Measurements from ENCODE around the gene ADGRV1. TPM values are rescaled to one million over a fixed set of nuclear protein-coding genes. Genes with fewer than 3 reads are reported as not detected.
A peak's percentile ranks its signal among the peaks of the same experiment; 100 is the strongest.
"Not testable (repeated sequence)": the region's sequence is repeated elsewhere in the genome, so short reads cannot be mapped to it uniquely, and the experiment has no call there.

ADGRV1 gene
- total RNA-seq, 1 experiment from 2014 or later: 0.18 TPM

DNA sequence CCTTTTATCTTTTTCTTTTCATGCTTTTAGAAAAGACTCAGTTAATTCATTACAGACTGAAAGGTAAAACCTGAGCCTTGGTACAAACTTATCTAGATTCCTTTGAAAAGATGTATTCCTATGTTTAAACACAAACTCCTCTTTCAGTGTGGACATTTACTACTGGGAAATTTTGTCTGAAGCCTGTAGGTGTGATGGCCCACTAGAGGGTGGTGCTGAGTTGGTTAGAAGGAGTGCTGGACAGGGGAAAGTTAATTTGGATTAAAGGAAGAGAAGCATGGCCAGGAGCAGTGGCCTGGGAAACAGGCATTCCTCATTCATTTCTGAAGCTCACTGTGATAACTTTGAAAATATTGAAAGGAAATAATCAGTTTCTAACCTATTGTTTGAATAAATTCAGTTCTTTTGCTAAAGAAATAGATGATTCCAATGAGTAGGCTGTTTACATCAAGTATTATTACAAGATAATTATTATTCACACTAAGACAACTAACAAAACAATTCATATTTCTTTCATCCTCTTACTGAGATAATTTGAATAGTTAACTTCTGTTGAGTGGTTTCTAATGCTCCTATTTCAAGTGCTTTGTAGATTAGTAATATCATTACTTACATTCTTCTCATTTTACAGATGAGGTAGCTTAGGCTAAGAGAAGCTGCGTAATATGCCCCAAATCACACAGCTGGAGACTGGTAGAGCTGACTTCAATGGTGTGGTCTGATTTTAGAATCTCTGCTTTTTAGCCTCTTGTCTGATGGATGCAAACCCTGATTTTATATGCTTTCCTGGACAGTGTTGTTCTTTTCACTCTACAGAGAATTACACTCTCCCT, 150.9 kb downstream of the ADGRV1 start:
- DNase-seq (ENCODE audit: low spot score): peak; percentile 52

DNA sequence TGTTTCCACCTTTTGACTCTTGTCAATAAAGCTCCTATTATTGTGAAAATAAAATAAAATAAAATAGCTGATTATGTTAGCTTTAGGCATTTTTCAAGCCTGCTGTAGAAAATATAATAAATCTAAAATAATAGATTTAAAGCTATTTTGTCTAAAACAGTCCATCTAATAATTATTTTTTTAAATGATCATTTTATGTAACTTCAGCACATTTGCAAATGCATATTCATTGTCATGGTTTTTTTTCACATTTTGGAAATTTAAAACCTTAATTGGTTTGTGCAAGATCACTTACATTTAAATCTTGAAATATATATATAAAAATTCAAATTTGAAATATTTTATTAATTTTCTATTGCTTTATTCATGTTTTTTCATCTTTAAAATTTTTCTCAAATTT, 159.8 kb downstream of the ADGRV1 start:
- no peak for DNase-seq (ENCODE audit: low spot score)

DNA sequence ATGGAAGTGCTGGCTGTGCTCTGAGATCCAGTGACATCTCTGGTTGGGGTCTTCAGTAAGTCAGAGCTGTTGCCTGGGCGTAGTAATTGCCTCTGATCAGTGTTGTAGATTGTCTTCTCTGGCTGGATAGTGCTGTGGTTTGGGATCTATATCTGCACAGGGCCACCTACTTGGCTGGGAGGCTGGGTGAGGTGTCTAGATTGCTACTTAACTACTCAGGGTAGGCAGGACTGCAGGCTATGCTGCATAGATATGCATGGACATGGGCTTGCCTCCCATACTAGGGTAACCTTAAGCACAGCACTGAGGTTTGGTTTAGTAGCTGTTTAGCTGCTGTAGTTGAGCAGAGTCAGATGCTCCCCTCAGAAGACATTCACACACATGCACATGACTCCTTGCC, 181.0 kb downstream of the ADGRV1 start:
- DNase-seq (ENCODE audit: low spot score): no peak

DNA sequence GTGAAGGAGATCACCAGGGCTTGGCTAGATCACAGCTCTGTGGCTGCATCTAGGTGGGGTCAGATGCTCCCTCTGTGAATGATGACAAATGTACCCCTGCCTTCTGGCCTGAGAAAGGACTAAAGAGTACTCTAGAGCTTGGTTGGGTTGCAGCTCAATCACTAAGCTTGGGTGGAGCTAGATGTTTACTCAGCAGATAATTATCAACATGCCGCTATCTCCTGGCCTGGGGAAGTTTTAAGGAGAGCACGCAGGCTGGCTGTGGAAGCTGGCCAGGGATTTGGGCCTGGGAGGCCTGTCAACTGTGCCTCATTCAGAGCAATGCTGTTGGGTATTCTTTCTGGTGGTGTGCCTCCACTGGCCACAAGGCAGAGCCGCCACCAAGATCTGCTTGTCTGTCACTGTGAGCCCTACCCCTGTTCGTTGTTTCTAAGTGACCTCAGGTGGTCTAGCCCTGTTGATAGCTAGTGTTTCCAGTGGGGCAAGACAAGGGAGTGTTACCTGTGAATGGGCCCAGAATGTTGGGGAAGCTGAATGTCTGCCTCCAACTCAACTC, 181.7 kb downstream of the ADGRV1 start:
- DNase-seq (ENCODE audit: low spot score): no peak

DNA sequence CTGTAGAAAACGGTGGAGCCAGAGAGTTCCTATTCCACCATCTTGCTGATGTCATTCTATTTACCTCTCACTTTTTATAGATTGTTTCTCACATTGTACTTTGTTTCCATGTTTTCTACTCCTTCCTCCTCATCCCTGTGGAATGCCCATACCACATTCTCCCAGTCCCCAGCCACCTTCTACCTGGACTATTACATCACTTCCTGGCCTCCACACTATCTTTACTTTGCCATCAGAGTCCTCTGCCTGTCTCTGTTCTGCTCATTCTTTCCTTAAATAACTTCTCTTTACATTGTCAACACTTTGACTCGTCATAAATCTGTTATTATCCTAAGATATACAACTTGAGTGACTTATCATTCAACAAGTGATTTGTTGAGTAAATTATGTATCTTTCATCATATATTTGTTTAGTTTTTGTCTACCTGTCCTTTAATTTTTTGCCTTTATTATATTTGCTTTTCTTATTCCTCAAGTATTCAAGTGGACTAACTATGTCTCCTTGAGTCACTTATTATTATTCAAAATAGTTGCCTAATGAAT, 182.5 kb downstream of the ADGRV1 start:
- DNase-seq (ENCODE audit: low spot score): no peak

DNA sequence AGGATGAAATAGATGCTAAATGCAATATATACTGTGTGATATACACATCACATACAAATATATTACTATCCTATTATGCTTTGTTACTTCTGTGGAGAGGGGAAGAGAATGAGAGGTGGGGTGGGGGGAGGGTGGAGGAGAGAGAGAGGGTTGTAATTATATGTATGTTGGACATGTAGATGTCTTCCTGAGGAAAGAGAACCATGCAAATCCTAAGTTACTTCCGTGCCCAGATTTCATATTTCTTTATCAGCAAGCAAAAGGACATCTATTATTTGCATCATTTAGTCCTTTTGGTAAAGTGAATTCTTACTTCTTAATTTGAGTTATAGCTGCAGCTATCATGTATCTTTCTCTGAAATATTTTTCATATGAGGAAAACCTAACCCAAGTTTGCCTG, 187.5 kb downstream of the ADGRV1 start:
- no peak for DNase-seq (ENCODE audit: low spot score)

DNA sequence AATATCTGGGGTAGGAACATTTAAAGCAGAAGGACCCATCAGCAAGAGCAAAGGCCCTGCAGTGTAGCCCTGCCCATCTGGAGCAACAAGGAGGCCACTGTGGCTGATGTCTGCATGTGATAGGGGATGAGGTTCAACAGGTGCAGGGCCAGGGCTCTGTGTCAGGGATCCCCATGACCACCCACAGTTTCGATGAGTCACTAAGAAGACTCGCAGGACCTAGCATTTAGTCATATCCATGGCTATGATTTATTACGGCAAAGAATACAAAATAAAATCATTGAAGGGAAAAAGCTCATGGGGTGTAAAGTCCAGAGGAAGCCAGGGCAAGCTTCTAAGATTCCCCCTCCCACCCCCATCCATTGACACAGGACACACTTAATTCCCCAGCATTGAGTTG, 188.6 kb downstream of the ADGRV1 start:
- DNase-seq (ENCODE audit: low spot score): peak; percentile 41

DNA sequence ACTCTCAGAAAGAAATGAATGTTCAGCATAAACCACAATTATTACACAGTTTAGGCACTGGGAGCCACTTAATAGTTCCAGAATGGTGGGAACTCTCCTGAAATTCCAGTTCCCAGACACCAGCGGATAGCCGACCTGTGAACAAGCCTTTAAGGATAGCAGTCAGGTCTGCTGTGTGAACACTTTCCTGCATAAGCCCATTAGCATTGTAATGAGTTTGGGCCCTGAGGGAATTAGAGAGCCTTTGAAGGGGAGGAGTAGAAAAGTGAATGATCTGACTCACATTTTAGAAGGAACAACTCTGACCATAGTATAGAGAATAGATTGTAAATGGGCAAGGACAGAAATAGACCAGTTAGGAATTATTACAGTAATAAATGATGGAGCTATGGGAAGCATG, 189.1 kb downstream of the ADGRV1 start:
- DNase-seq (ENCODE audit: low spot score): no peak

DNA sequence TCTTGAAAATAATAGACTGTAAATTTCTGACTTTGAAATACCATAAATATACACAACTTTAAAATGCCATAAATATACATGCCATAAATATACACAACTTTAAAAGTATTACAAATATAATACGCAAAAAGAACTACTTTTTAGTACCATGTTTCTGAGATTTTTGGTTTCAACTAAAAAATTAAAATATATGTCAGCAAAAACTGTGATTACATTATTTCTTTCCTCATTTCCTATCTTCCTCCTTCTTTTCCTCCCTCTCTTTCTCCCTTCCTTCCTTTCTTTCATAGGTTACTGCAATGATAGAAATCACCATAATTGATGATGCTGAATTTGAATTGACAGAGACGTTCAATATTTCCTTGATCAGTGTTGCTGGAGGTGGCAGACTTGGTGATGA, 200.5 kb downstream of the ADGRV1 start:
- no peak for DNase-seq (ENCODE audit: low spot score)

DNA sequence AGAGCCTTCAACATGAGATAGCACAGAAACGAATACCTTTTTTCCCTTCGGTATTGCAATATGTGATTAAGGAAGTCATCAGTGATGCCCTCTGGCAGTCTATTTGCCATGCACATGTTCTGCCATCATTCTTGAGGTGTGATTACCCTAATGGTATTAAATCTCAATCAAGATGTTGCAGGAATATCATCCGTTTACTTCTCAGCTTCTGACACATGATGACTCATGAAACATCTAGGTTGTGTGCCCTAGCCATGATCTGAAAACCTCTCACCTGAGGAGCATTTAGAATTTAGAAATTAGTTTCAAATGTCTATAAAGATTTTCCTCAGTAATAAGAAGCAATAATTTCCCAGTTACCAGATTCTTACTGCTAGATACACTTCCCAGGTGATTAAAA, 209.1 kb downstream of the ADGRV1 start:
- no peak for DNase-seq (ENCODE audit: low spot score)

DNA sequence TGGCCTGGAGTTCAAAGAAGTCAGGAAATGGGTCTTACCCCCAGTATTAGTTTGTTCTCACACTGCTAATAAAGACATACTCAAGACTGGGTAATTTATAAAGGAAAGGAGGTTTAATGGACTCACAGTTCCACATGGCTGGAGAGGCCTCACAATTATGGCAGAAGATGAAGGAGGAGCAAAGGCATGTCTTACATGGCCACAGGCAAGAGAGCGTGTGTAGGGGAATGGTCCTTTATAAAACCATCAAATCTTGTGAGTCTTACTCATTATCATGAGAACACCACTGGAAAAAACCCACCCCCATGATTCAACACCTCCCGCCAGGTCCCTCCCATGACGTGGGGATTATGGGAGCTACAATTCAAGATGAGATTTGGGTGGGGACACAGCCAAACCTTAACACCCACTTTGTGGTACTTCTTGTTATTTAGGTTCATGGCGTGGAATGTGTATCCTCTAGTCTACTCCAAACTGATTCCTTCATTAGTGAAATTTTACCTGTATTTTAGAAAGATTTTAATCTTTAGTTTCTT, 211.5 kb downstream of the ADGRV1 start:
- not testable (repeated sequence) for DNase-seq (ENCODE audit: low spot score)

DNA sequence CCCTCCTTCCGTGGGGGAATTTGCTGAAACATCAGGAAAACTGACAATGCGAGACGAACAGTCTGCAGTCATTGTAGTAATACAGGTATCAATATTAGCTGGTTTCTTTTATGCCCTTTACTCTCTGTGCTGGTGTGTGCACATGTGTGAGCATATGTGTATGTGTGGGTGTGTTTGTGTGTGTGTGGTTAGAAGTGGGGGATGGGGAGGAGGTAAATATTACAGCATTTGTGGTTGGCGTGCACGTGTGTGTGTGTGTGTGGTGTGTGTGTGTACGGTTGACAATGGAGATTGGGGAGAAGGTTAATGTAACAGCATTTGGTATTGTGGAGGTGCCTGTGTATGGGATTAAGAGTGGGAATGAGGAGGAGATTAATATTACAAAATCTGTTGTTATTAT, 219.4 kb downstream of the ADGRV1 start:
- DNase-seq (ENCODE audit: low spot score): no peak

DNA sequence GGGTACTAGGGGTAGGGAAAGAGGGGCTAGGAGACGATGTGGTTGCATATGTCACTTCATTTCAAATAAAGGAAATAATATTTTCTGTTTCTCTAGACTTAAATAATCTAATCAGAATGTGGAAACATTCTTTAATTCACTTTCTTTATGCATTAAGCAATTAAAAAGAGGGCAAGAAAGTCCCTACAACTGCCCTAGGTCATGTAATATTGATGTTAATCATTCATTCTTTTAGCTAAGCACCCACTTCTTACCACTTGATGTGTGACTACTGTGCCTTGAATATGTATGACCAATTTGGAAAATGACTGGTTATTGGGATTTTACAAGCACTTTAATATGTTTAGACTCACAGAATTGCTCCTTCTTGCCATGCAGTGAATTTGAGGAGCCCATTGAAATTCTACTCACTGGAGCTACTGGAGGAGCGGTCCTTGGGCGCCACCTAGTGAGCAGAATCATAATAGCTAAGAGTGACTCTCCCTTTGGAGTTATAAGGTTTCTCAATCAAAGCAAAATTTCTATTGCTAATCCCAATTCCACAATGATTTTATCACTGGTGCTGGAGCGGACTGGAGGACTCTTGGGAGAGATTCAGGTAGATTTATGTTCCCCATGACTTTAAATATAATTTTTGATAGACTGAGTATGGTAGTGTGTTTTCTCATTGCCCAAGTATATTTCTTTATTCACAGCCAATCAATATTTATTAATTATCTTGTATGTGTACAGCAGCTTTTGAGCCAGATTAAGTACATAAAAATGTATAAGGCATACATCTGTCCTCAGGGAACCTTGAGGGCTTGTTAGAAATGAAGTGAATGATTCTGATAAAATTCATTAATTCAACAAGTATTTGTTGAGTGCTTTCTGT, 225.1 kb downstream of the ADGRV1 start:
- DNase-seq (ENCODE audit: low spot score): peak; percentile 86

DNA sequence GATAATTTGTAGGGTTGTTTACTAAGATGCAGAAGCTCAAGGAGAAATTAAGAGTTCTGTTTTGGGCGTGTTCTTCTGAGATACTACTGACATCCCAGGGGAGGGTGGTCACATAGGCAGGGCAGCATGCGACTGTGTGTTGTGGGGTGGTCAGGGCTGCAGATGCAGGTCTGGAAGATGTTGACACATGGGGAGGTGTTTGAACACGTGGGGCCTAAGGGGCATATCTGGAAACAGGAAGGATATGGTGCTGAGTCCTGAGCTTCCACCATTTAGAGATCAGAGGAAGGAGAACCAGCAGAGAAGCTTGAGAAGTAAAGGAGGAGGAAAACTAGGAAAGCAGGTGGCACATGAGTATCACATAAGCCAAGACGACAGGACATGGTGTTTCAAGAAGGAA, 228.2 kb downstream of the ADGRV1 start:
- DNase-seq (ENCODE audit: low spot score): no peak

DNA sequence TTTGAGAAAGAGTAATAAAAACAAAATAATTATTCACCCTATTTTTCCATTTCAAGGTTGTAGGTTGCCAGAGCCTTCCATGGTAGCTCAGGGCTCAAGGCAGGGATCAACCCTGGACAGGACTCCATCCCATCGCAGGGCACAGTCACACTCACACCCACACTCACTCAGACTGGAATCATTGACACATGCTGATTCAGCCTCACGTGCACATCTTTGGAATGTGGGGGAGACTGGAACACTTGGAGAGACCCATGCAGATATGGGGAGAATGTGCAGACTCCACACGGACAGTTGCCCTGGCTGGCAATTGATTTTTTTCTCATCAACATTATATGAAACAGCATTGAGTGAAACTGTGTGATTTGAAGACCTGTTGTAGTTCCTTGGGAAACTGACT, 234.1 kb downstream of the ADGRV1 start:
- no peak for DNase-seq (ENCODE audit: low spot score)

DNA sequence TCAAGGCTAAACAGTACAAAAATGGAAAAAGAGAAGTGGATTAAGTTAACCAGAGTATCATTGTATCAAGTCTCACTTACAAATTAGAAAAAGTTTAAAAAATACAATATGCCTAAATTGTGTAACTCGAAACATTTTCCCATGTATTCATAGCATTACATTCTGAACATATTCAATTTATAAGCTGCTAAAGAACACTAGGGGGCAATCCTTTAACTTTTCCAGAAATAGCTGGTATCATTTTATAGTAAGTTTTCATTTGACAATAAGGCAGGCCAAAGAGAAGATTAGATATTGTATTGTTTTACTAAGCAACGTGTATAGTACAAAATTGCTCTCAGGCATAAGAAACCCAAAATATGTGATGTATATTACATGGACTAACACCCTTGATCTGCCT, 234.6 kb downstream of the ADGRV1 start:
- DNase-seq (ENCODE audit: low spot score): no peak

DNA sequence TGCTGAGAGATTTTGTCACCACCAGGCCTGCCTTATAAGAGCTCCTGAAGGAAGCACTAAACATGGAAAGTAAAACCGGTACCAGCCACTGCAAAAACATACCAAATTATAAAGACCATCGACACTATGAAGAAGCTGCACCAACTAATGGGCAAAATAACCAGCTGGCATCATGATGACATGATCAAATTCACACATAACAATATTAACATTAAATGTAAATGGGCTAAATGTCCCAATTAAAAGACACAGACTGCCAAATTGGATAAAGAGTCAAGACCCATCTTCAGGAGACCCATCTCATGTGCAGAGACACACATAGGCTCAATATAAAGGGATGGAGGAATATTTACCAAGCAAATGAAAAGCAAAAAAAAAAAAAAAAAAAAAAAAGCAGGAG, 238.3 kb downstream of the ADGRV1 start:
- not testable (repeated sequence) for DNase-seq (ENCODE audit: low spot score)

DNA sequence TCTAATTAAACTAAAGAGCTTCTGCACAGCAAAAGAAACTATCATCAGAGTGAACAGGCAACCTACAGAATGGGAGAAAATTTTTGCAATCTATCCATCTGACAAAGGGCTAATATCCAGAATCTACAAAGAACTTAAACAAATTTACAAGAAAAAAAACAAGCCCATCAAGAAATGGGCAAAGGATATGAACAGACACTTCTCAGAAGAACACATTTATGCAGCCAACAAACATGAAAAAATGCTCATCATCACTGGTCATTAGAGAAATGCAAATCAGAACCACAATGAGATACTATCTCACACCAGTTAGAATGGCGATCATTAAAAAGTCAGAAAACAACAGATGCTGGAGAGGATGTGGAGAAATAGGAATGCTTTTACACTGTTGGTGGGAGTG, 241.5 kb downstream of the ADGRV1 start:
- not testable (repeated sequence) for DNase-seq (ENCODE audit: low spot score)

DNA sequence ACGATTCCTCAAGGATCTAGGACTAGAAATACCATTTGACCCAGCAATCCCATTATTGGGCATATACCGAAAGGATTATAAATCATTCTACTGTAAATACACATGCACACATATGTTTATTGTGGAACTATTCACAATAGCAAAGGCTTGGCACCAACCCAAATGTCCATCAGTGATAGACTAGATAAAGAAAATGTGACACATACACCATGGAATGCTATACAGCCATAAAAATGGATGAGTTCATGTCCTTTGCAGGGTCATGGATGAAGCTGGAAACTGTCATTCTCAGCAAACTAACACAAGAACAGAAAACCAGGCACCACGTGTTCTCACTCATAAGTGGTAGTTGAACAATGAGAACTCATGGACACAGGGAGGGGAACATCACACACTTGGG, 241.9 kb downstream of the ADGRV1 start:
- not testable (repeated sequence) for DNase-seq (ENCODE audit: low spot score)

DNA sequence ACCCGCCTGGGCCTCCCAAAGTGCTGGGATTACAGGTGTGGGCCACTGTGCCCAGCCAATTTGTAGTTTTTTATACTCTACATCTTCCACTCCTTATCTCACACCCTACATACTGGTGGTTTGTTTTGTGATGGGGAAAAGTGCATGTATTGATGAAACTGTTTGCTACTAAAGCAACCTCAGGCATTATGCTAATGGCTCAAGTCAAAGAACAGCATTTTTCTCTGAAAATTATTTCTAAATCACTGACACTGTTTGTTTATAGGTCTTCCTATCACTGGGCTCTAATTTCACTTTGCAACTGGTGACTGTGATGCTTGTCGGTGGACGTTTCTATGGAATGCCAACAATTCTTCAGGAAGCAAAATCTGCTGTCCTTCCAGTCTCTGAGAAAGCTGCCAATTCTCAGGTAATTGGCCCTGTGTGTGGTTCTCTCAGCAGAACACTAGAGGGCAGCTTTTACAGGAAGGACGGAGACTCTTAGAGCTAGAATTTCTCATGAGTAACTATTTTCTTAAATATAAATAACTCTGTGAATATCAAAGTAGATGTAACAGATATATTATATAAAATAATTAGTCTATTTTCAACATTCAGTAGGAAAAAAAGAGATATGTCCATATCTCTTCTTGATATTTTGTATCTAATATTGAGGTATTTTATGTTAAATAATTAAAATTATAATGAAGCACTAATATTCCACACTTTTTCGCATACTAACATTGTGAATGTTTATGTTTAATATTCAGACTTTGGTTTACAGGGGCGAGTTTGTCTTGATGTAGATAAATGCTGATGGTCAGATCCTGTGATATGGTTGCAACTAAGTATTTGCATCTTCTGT, 244.1 kb downstream of the ADGRV1 start:
- peak; percentile 57 for DNase-seq (ENCODE audit: low spot score)

DNA sequence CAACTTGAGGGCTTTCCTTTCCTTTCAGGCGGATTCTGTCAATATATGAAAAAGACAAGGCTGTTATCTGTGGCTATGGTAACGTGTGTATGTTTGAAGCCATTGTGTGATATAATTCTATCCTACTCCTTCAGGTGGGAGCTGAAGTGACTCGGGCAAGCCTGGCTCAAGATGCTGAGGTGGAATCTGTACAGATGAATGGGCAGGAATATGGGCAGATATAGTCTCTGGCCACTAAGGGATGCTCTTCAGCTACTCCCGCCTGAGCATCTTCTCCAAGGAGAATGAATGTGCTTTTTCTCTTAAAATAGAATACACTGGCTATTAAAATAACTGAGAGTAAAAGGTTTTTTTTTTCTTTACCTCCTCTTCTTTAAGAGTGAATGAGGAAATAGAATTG, 244.8 kb downstream of the ADGRV1 start:
- peak; percentile 4 for DNase-seq (ENCODE audit: low spot score)
